Activated naive CD4-positive, alpha-beta T cell treated with anti-CD3 and anti-CD28 coated beads, Interleukin-2, amount 50 U/mL, for 16 hours (primary cell): ENCODE measurements around the gene SLC25A13.

Experiments
- DNase-seq: peaks from one replicate; pipeline ENCODE4 v3.0.0-alpha.2; 2020

The SLC25A13 gene

DNA sequence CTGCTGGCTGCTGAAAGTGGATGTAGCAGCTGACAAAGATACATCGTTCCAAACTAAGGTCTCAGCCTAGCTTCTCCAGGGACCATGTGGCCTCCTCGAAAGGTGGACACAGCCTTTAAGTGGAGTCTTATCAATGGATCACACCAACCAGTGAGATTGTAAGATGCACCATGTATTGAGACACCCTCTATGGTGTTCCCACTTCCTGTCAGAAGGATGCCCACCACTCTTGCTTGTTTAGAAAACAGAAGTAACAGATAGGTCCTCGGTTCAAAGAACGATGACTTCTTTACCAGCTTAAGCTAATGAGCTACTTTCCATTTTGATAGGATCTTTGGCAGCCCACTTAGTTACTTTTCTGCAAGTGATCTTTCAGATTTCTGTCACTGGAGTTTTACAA, 34.3 kb downstream of the SLC25A13 start:
- no peak for DNase-seq

DNA sequence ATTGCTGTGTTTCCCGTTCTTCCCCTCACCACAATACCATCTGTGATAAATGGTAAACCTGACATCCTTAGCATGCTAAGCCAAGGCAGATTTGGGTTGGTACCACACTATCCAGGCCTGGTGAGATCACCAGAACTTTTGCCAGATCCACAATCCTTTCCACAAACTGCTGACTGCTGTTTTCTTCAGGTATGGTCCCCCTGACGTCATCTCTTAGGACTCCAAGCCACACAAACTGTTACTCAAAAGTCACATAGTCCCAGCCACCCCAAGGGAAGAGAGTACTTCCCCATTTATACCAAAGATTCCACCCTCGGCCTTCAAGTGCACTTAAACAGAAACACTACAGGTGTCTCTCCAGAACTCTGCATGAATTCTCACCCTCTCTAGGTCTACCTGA, 34.8 kb downstream of the SLC25A13 start:
- no peak for DNase-seq

DNA sequence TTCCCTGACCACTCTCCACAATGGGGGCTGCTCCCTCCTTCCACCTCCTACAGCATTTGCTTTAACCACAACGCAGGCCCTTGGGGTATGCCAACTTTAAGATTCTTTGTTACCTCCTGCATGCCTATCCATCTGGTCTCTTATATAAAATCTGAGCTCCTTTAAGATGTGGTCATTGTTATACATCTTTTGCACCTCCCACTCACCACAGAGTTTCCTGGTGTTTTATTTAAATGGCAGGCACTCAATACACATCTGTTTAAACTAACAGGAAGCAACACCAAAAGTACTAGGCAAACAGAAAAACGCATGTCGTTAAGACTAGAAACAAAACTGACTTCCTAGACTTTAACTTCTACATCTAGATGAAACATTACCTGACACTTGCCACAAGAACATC, 36.3 kb downstream of the SLC25A13 start:
- DNase-seq, result no peak

DNA sequence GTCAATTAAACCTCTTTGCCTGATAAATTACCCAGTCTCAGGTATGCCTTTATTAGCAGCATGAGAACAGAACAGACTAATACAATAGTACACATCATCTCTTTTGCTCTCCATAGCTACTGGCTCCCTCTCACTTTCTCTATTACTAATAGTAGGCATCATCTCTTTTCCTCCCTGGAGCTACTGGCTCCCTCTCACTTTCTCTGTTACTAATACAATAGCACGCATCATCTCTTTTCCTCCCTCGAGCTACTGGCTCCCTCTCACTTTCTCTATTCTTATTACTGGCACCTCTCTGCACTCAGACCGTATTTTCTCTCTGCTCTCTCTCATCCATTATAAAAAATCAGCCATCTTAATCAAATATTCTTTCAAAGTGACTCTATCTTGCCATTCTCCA, 37.1 kb downstream of the SLC25A13 start:
- no peak for DNase-seq

DNA sequence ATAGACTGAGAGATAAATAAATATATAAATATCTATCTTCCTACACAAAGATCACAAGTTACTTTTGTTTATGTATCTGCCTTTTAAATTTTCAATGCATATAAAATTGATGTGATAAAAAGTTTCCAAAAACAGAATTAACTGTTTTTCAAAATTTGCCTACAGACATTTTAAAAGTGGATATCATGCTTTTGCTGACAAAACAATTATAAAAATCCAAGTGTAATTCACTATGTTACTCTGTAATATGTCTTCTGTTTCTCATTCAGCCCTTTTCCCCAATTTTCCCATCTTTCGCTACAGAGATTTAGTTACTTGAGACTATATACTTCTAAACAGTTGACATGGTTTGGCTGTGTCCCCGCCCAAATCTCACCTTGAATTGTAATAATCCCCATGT, 37.7 kb downstream of the SLC25A13 start:
- DNase-seq, result no peak

DNA sequence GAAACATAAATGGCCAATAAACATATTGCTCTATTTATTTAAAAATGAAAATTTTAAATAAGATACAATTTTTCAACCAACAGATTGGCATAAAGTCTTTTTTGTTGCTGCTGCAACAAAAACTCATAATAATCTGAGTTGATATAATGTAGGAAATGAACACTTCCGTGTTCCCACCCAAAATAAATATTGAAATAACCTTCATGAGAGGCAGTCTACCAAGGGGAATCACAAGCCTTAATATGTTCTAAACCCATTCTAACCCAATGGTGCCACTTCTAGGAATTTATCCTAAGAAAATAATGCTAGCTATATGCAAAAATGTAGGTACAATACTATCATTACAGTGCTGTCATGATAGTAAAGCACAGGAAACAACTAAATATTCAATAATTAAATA, 39.1 kb downstream of the SLC25A13 start:
- no peak for DNase-seq

DNA sequence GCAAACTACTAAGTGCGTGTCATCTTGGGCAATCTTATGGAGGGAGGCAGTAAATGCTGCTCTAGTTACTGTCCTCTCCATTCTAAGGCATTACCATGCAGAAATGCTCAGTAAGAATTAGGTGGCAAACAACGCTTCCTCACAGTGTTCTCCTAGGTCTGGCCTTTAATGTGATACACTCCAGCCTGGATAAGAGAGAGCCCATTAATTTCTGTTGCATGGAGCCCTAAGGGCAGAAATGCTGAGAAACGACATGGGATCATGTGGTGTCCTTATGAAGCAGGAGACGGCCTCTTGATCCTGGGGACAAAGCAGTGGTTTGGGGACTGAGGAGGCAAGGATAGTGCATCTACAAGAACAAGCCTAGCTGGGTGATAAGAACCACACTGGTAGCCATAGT, 44.0 kb downstream of the SLC25A13 start:
- DNase-seq, result no peak

- DNase-seq, result no peak
Observed at GRCh38 chr7:96276019-96276418, 45.9 kb downstream of the SLC25A13 start.

DNA sequence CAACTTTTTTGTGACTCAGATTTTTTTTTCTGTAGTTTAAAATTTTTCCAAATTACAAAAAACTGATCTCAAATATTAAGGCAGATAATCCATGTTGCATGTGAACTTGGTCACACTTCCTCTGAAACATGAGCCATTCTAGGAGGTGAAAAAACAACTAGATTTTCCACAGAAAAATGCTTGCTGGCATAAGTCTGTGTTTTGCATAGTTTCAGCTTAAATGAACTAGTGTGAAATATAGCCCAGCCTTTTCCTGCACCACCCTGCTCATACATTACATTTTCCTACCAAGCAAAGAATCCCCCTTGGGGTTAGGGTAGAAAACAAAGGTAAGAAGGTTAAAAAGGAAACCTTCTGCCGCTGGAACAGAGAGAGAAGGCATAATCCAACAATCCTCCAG, 48.2 kb downstream of the SLC25A13 start:
- no peak for DNase-seq

DNA sequence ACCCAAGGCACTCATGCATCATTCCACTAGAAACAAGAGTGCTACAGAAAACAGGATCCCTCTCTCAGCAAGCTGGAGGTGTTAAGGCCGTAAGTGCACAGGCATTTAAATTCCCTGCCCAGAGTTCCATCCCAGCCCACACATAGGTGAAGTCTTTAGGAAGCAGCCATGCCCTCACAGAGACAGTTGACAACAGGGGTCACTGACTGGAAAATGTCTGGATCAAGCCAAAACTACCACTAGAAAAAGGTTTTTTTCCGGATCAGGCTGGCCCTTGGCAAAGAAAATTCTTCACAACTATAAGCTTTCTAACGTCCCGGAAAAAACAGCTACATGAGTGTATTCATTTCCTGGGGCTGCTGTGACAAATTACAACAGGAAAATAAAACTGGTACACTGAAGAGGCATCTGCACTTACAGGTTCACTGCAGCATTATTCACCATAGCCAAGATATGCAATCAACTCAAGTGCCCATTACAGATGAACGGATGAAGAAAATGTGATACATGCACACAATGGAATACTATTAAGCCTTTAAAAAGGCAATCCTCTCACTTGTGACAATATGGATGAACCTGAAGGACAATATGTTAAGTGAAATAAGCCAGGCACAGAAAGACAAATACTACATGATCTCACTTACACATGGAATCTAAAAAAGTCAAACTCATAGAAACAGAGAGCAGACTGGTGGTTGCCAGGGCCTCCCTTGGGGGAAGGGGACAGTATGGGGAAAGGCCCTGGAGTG, 52.5 kb downstream of the SLC25A13 start:
- no peak for DNase-seq

- DNase-seq, result no peak
Observed at GRCh38 chr7:96266580-96266979, 55.3 kb downstream of the SLC25A13 start.

GRCh38 chr7:96266015-96266414, 55.9 kb downstream of the SLC25A13 start:
- DNase-seq, result no peak

- no peak for DNase-seq
Observed at GRCh38 chr7:96253964-96254363, 67.9 kb downstream of the SLC25A13 start.

DNA sequence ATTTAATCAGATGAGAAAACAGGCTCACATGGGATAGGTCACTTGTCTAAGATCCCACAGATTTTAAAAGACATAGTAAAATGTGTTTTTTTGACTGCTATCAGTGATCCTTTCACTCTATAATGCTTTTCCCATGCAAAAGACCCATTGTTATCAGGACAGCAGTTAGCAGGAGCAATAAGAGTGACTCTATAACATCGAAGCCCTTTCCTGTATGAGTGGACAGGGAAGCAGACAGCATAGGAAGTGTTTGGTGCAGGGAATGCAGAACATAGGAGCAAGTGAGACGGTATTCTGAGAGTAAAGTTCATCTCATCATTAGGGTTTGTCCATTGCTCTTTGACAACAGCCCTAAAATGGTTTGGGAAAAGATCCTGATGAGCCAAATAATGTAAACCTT, 68.5 kb downstream of the SLC25A13 start:
- no peak for DNase-seq

GRCh38 chr7:96250776-96251361, 71.0 kb downstream of the SLC25A13 start:
- no peak for DNase-seq

DNA sequence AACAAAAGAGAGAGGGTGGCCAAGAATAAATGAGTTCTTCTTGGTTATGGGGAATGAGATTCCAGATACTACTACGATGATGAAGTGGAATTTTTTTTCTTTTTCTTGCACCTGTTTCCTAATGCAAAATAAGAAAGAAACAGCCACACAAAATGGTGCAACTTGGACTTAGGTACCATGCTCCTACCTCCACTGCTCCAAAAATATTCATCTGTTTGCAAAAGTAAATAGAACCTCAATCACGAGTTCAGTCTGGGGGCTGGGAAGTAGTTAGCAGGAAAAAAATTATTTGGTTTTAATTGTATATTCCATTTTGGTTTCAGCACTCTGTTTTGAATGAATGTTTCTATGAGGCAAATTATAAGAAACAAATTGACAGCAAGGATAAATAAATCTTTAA, 73.5 kb downstream of the SLC25A13 start:
- DNase-seq, result no peak

GRCh38 chr7:96246919-96247318, 75.0 kb downstream of the SLC25A13 start:
- no peak for DNase-seq

GRCh38 chr7:96244992-96245292, 77.0 kb downstream of the SLC25A13 start:
- no peak for DNase-seq

GRCh38 chr7:96244244-96244991, 77.5 kb downstream of the SLC25A13 start:
- DNase-seq, result no peak

- no peak for DNase-seq
Observed at GRCh38 chr7:96243241-96243640, 78.7 kb downstream of the SLC25A13 start.

- DNase-seq, result no peak
Observed at GRCh38 chr7:96241855-96242254, 80.0 kb downstream of the SLC25A13 start.

GRCh38 chr7:96238976-96239766, 82.7 kb downstream of the SLC25A13 start:
- no peak for DNase-seq

DNA sequence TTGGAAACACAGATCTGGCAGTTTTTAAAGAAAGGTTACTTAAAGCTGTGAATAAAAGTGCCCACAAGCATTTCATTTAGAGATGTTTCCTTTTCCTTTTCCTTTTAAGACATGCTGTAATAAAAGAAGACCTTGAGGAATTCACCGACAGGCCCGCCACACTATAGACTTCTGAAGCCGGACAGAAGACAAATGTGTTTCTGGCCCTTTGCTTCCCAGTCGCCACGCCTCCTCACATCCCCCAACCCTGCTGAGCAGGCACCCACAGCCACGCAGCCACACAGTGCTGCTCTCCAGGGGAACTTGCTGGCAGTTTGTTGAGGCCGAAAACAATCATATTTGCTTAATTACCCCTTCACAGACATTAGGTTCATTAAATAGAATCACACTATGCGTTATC, 83.4 kb downstream of the SLC25A13 start:
- no peak for DNase-seq

DNA sequence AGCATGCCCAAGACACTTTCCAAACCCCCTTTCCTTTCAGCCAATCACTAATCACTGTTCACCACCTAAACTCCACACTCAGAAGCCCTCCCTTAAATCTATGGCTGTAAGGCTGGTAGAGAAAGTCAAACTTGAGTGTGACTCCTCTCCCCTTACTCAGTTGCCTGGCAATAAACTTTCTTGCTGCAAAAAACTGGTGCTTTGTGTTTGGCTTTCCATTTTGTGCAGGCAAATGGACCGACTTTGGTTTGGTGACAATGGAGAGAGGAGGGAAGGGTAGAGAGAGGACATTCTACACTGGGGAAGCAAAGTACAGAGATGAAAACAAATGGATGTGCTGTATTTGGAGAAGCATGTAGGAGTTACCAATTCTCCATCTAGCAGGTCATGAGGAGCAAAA, 84.9 kb downstream of the SLC25A13 start:
- no peak for DNase-seq
